HepG2 (cell line): ENCODE results near the gene ETV5. TPM values are rescaled to one million over a fixed set of nuclear protein-coding genes. Genes with fewer than 3 reads are reported as not detected.

Source experiments
- ATAD3A ChIP-seq: sonication (generic); formaldehyde crosslinking; IDR thresholded peaks from 2 replicates; pipeline ENCODE4 v1.4.0; 2020; ENCODE audit warnings: missing genetic modification reagents
- CBX2 ChIP-seq, 2 experiments: fragments of 200-600 bp in 1 of 2; sonication (generic); formaldehyde crosslinking in 1 of 2; IDR thresholded peaks; 2 replicates each; pipeline versions ENCODE4 v1.7.0 to v1.8.1; 2018 to 2022; ENCODE audit warnings: low read depth in 2 of 2, low read length in 1 of 2, mild to moderate bottlenecking in 1 of 2, missing genetic modification reagents in 1 of 2
- KLF15 ChIP-seq: sonication (generic); formaldehyde crosslinking; IDR thresholded peaks from 2 replicates; pipeline ENCODE4 v1.8.1; 2023; ENCODE audit warnings: borderline replicate concordance, mild to moderate bottlenecking, inconsistent platforms, missing genetic modification reagents, mixed read lengths
- KLF16 ChIP-seq, 2 experiments: sonication (generic) in 1 of 2; formaldehyde crosslinking in 1 of 2; IDR thresholded peaks; 2 replicates each; pipeline versions ENCODE4 v1.6.1 to v1.8.0; 2016 to 2023; ENCODE audit warnings: missing genetic modification reagents in 2 of 2, missing compliant biosample characterization in 1 of 2
- NPAS2 ChIP-seq: sonication (generic); formaldehyde crosslinking; IDR thresholded peaks from 2 replicates; pipeline ENCODE4 v1.8.0; 2022; ENCODE audit warnings: mild to moderate bottlenecking, missing genetic modification reagents, borderline replicate concordance
- RCOR2 ChIP-seq: IDR thresholded peaks from 2 replicates; pipeline ENCODE4 v1.6.1; 2016; ENCODE audit warnings: missing biosample characterization, missing genetic modification reagents
- ZBTB40 ChIP-seq, 2 experiments: fragments of 450-650 bp in 1 of 2; sonication (generic) in 1 of 2; formaldehyde crosslinking in 1 of 2; IDR thresholded peaks; 2 replicates each; pipeline versions ENCODE4 v1.6.1 to v1.8.0; 2016 to 2022; ENCODE audit warnings: antibody characterized with exemption in 1 of 2, mild to moderate bottlenecking in 1 of 2, missing genetic modification reagents in 1 of 2
- ZNF205 ChIP-seq: IDR thresholded peaks from 2 replicates; pipeline ENCODE4 v1.6.1; 2018; ENCODE audit warnings: missing biosample characterization, missing genetic modification reagents
- ZNF552 ChIP-seq: sonication (generic); formaldehyde crosslinking; IDR thresholded peaks from 2 replicates; pipeline ENCODE4 v1.9.0; 2022; ENCODE audit warnings: missing genetic modification reagents, mild to moderate bottlenecking, borderline replicate concordance
- ZNF703 ChIP-seq: sonication (generic); formaldehyde crosslinking; IDR thresholded peaks from 2 replicates; pipeline ENCODE4 v1.5.1; 2020; ENCODE audit warnings: missing genetic modification reagents, mild to moderate bottlenecking, moderate library complexity, borderline replicate concordance
- polyA plus RNA-seq, 8 experiments: library from polyadenylated mRNA; depleted of rRNA in 3 of 8; stranded (reverse) in 7 of 8; unstranded in 1 of 8; fragments of >200 nt; fragmentation: Illumina TruSeq in 4 of 8; extraction: Trizol in 4 of 8; gene quantifications; 2 replicates each; pipeline versions ENCODE4 v1.2.1 to v1.2.3, GENCODE V29; 2011 to 2016; ENCODE audit warnings: low read depth in 4 of 8, missing spikeins in 1 of 8, mixed read lengths in 1 of 8; ENCODE audit not compliant: insufficient read depth in 1 of 8
- total RNA-seq, 5 experiments: library from RNA; depleted of rRNA; stranded (reverse); fragments of >200 nt; fragmentation: Illumina TruSeq; extraction: Trizol; gene quantifications; 2 replicates each; pipeline ENCODE4 v1.2.3, GENCODE V29; 2016; ENCODE audit warnings: low read depth in 1 of 5
- TF ChIP-seq, protein P1 (sequence below): sonication (generic); formaldehyde crosslinking; IDR thresholded peaks from 2 replicates; pipeline ENCODE4 v1.4.0; 2020; ENCODE audit warnings: low read depth, missing genetic modification reagents
- TF ChIP-seq, protein P2 (sequence below): sonication (generic); formaldehyde crosslinking; IDR thresholded peaks from 2 replicates; pipeline ENCODE4 v1.8.0; 2022; ENCODE audit warnings: mild to moderate bottlenecking, missing genetic modification reagents; ENCODE audit not compliant: insufficient replicate concordance

Gene ETV5
- total and polyA plus RNA-seq, 2 of the 13 experiments (the other 11 are each of a cell fraction or from before 2014, with no cell fraction given) = 52.9 to 57.2 TPM

DNA sequence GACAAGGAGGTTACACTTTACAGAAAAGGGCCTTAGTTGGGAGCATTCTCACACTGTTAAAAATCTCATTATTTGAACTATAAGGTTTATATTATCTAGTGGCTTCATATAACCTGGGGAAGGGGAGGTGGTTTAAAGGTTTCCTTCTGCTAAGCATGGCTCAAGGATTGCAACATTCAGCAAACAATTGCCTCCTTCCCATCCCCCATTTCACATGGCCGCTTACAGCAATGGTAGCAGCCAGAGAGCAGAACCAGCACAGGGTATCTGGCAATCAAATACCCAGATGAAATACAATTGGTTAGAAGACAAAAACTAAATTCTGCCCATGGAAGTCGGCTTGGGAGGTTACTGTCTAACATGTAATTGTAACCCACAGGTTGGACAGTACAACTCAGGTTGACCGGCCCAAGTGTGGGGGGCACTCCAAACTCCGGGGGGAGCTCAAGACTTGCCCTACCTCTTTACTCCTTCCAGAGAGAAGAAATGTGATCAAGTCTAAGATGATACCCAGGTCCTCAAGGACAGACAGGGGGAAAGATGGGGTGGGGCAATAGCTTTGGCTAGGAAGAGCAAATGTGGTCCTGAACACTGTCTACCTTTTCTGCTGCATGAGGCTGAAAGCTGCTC is 15.5 kb downstream of the ETV5 start (continued):
- TF ChIP-seq, protein P1, sequence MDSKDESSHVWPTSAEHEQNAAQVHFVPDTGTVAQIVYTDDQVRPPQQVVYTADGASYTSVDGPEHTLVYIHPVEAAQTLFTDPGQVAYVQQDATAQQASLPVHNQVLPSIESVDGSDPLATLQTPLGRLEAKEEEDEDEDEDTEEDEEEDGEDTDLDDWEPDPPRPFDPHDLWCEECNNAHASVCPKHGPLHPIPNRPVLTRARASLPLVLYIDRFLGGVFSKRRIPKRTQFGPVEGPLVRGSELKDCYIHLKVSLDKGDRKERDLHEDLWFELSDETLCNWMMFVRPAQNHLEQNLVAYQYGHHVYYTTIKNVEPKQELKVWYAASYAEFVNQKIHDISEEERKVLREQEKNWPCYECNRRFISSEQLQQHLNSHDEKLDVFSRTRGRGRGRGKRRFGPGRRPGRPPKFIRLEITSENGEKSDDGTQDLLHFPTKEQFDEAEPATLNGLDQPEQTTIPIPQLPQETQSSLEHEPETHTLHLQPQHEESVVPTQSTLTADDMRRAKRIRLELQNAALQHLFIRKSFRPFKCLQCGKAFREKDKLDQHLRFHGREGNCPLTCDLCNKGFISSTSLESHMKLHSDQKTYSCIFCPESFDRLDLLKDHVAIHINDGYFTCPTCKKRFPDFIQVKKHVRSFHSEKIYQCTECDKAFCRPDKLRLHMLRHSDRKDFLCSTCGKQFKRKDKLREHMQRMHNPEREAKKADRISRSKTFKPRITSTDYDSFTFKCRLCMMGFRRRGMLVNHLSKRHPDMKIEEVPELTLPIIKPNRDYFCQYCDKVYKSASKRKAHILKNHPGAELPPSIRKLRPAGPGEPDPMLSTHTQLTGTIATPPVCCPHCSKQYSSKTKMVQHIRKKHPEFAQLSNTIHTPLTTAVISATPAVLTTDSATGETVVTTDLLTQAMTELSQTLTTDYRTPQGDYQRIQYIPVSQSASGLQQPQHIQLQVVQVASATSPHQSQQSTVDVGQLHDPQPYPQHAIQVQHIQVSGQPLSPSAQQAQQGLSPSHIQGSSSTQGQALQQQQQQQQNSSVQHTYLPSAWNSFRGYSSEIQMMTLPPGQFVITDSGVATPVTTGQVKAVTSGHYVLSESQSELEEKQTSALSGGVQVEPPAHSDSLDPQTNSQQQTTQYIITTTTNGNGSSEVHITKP (CRISPR knock-in tag) = peak; percentile 93
- TF ChIP-seq ATAD3A (CRISPR knock-in tag) (no peak), KLF16 (CRISPR knock-in tag; IDR thresholded peaks at IDR 0.05) (0 out of 4 replicates have a peak, but pooled peaks of 1 of the 2 experiments have one; percentile 32), NPAS2 (CRISPR knock-in tag) (no peak), ZNF205 (CRISPR knock-in tag) (no peak), RCOR2 (CRISPR knock-in tag) (no peak), ZBTB40 (IDR thresholded peaks at IDR 0.05) (no peak), ZBTB40 (CRISPR knock-in tag; IDR thresholded peaks at IDR 0.05) (no peak), CBX2 (IDR thresholded peaks at IDR 0.05; ENCODE audit: low read depth, low read length) (no peak), CBX2 (CRISPR knock-in tag; IDR thresholded peaks at IDR 0.05; ENCODE audit: low read depth) (no peak), ZNF552 (CRISPR knock-in tag) (no peak), ZNF703 (no peak), KLF15 (no peak)
- TF ChIP-seq, protein P2, sequence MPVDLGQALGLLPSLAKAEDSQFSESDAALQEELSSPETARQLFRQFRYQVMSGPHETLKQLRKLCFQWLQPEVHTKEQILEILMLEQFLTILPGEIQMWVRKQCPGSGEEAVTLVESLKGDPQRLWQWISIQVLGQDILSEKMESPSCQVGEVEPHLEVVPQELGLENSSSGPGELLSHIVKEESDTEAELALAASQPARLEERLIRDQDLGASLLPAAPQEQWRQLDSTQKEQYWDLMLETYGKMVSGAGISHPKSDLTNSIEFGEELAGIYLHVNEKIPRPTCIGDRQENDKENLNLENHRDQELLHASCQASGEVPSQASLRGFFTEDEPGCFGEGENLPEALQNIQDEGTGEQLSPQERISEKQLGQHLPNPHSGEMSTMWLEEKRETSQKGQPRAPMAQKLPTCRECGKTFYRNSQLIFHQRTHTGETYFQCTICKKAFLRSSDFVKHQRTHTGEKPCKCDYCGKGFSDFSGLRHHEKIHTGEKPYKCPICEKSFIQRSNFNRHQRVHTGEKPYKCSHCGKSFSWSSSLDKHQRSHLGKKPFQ = no peak
